K562 (cell line): ENCODE results near the gene CFAP157. TPM values are rescaled to one million over a fixed set of nuclear protein-coding genes. Genes with fewer than 3 reads are reported as not detected.

Experiments used
- ARID1B ChIP-seq: fragments of 450-650 bp; IDR thresholded peaks from 2 replicates; pipeline ENCODE4 v1.6.1; 2016; ENCODE audit warnings: antibody characterized with exemption, mild to moderate bottlenecking, inconsistent platforms
- CHCHD3 ChIP-seq: fragments of 250-450 bp; sonication (Bioruptor Pico); IDR thresholded peaks from 2 replicates; pipeline ENCODE4 v2.1.2; 2022; ENCODE audit warnings: mild to moderate bottlenecking
- ERF ChIP-seq: fragments of 450-650 bp; formaldehyde crosslinking; IDR thresholded peaks from 2 replicates; pipeline ENCODE4 v1.4.0; 2020; ENCODE audit warnings: mild to moderate bottlenecking, mixed read lengths
- JUND ChIP-seq, 2 experiments: IDR thresholded peaks; 2 replicates in 1 of 2; 3 replicates in 1 of 2; pipeline ENCODE4 v1.6.1; 2011; ENCODE audit warnings: borderline replicate concordance in 2 of 2, low read depth in 2 of 2, low read length in 2 of 2, improper control_type of control experiment in 1 of 2, missing biosample characterization in 1 of 2, missing genetic modification characterization in 1 of 2, missing genetic modification reagents in 1 of 2
- MIER1 ChIP-seq: fragments of 450-650 bp; IDR thresholded peaks from 2 replicates; pipeline ENCODE4 v1.6.1; 2016; ENCODE audit warnings: antibody characterized with exemption, mild to moderate bottlenecking, low read depth
- SMARCA5 ChIP-seq: fragments of 450-650 bp; IDR thresholded peaks from 2 replicates; pipeline ENCODE4 v1.6.1; 2016
- U2AF1 ChIP-seq: fragments of 200-400 bp; formaldehyde crosslinking; optimal IDR thresholded peaks from 2 replicates; pipeline ENCODE3; 2017; ENCODE audit warnings: mild to moderate bottlenecking, low read depth, low read length, moderate library complexity
- polyA plus RNA-seq, 8 experiments: library from polyadenylated mRNA; depleted of rRNA in 4 of 8; stranded (reverse) in 5 of 8; unstranded in 3 of 8; fragments of >200 nt; fragmentation: Nextera tagmentation in 2 of 8; fragmentation: Illumina TruSeq in 1 of 8; extraction: Ambion mirVana in 2 of 8; extraction: Trizol in 1 of 8; gene quantifications; 2 replicates each; pipeline versions ENCODE4 v1.2.1 to v1.2.3, GENCODE V29; 2011 to 2014; ENCODE audit warnings: inconsistent platforms in 1 of 8, missing spikeins in 1 of 8
- total RNA-seq, 7 experiments: library from RNA; depleted of rRNA in 6 of 7; stranded (reverse); fragments of >200 nt in 6 of 7; fragmentation: Illumina TruSeq in 2 of 7; extraction: Trizol in 2 of 7; gene quantifications; 2 replicates each; pipeline versions ENCODE4 v1.2.1 to v1.2.3, GENCODE V29; 2011 to 2021; ENCODE audit warnings: low replicate concordance in 1 of 7
- TF ChIP-seq, protein P1 (sequence below), 2 experiments: fragments of 450-650 bp in 1 of 2; IDR thresholded peaks; 2 replicates each; pipeline ENCODE4 v1.6.1; 2011 to 2017; ENCODE audit warnings: low read depth in 2 of 2, antibody characterized with exemption in 1 of 2, borderline replicate concordance in 1 of 2, low read length in 1 of 2, mild to moderate bottlenecking in 1 of 2, mixed read lengths in 1 of 2; ENCODE audit not compliant: control insufficient read depth in 1 of 2
- TF ChIP-seq, protein P2 (sequence below): sonication (generic); formaldehyde crosslinking; IDR thresholded peaks from 2 replicates; pipeline ENCODE4 v1.8.0; 2022; ENCODE audit warnings: mild to moderate bottlenecking, missing genetic modification reagents
- TF ChIP-seq, protein P3 (sequence below): fragments of 250-450 bp; sonication (Bioruptor Pico); IDR thresholded peaks from 2 replicates; pipeline ENCODE4 v1.5.0; 2020; ENCODE audit warnings: mild to moderate bottlenecking
- TF ChIP-seq, protein P4 (sequence below): sonication (generic); formaldehyde crosslinking; IDR thresholded peaks from 2 replicates; pipeline ENCODE4 v1.4.0; 2020; ENCODE audit warnings: mild to moderate bottlenecking, missing genetic modification reagents

Gene CFAP157
- total and polyA plus RNA-seq, 9 of the 15 experiments (the other 6 are each of a cell fraction or from before 2014, with no cell fraction given) = 0.03 TPM; not detected in 8

DNA sequence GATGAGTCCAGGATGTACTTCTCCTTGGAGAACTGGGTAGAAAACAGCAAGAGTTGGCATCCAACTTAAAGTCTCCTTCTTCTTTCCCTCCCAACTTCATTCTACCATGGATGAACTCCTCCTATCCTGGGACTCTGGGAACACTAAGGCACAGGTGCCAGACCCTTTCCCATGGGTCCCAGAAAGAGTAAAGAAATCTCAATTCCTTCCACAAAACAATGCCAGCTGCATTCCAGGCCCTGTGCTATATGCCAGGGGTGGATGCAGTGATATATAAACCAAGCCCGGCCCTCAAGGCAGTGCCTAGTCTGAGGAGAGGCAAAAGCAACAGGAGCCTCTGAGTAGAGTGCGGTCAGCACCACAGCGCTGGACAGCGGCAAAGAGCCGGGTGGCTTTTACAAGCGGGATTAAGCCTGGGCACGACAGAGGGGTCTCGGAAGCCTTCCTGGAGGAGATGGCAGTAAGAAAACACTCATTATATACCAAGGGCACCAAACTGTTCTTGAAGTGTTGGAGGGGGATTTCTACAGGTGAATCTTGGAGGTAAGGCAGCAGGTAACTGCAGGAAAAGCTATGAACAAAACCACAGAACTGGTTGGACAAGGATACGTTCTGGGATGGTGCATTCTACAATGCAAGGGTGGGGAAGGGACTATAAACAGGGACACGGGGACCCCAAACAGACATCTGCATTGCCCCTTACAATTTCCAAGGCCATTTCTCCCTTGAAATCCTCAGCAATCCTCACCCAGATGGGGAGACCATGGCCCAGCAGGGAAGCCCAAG lies 44.7 kb downstream of the CFAP157 start (continued):
- TF ChIP-seq, protein P1, sequence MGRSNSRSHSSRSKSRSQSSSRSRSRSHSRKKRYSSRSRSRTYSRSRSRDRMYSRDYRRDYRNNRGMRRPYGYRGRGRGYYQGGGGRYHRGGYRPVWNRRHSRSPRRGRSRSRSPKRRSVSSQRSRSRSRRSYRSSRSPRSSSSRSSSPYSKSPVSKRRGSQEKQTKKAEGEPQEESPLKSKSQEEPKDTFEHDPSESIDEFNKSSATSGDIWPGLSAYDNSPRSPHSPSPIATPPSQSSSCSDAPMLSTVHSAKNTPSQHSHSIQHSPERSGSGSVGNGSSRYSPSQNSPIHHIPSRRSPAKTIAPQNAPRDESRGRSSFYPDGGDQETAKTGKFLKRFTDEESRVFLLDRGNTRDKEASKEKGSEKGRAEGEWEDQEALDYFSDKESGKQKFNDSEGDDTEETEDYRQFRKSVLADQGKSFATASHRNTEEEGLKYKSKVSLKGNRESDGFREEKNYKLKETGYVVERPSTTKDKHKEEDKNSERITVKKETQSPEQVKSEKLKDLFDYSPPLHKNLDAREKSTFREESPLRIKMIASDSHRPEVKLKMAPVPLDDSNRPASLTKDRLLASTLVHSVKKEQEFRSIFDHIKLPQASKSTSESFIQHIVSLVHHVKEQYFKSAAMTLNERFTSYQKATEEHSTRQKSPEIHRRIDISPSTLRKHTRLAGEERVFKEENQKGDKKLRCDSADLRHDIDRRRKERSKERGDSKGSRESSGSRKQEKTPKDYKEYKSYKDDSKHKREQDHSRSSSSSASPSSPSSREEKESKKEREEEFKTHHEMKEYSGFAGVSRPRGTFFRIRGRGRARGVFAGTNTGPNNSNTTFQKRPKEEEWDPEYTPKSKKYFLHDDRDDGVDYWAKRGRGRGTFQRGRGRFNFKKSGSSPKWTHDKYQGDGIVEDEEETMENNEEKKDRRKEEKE (IDR thresholded peaks at IDR 0.05; ENCODE audit: borderline replicate concordance in 1 of 2, control insufficient read depth in 1 of 2, low read depth in 2 of 2, low read length in 1 of 2) = no peak
- TF ChIP-seq U2AF1 = no peak
- TF ChIP-seq ERF (CRISPR knock-in tag) = no peak
- TF ChIP-seq, protein P2, sequence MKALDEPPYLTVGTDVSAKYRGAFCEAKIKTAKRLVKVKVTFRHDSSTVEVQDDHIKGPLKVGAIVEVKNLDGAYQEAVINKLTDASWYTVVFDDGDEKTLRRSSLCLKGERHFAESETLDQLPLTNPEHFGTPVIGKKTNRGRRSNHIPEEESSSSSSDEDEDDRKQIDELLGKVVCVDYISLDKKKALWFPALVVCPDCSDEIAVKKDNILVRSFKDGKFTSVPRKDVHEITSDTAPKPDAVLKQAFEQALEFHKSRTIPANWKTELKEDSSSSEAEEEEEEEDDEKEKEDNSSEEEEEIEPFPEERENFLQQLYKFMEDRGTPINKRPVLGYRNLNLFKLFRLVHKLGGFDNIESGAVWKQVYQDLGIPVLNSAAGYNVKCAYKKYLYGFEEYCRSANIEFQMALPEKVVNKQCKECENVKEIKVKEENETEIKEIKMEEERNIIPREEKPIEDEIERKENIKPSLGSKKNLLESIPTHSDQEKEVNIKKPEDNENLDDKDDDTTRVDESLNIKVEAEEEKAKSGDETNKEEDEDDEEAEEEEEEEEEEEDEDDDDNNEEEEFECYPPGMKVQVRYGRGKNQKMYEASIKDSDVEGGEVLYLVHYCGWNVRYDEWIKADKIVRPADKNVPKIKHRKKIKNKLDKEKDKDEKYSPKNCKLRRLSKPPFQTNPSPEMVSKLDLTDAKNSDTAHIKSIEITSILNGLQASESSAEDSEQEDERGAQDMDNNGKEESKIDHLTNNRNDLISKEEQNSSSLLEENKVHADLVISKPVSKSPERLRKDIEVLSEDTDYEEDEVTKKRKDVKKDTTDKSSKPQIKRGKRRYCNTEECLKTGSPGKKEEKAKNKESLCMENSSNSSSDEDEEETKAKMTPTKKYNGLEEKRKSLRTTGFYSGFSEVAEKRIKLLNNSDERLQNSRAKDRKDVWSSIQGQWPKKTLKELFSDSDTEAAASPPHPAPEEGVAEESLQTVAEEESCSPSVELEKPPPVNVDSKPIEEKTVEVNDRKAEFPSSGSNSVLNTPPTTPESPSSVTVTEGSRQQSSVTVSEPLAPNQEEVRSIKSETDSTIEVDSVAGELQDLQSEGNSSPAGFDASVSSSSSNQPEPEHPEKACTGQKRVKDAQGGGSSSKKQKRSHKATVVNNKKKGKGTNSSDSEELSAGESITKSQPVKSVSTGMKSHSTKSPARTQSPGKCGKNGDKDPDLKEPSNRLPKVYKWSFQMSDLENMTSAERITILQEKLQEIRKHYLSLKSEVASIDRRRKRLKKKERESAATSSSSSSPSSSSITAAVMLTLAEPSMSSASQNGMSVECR = peak; percentile 46; the same call in 1 of the 2 replicates
- TF ChIP-seq JUND (IDR thresholded peaks at IDR 0.05; ENCODE audit: borderline replicate concordance, low read depth, low read length) = no peak
- peak; percentile 38; the same call in 1 of the 3 replicates for TF ChIP-seq JUND (tag; IDR thresholded peaks at IDR 0.05; ENCODE audit: borderline replicate concordance, low read depth, low read length)
- TF ChIP-seq SMARCA5 = no peak
- TF ChIP-seq ARID1B = no peak
- TF ChIP-seq, protein P3, sequence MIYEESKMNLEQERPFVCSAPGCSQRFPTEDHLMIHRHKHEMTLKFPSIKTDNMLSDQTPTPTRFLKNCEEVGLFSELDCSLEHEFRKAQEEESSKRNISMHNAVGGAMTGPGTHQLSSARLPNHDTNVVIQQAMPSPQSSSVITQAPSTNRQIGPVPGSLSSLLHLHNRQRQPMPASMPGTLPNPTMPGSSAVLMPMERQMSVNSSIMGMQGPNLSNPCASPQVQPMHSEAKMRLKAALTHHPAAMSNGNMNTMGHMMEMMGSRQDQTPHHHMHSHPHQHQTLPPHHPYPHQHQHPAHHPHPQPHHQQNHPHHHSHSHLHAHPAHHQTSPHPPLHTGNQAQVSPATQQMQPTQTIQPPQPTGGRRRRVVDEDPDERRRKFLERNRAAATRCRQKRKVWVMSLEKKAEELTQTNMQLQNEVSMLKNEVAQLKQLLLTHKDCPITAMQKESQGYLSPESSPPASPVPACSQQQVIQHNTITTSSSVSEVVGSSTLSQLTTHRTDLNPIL (CRISPR knock-in tag) = no peak
- no peak for TF ChIP-seq CHCHD3
- TF ChIP-seq, protein P4, sequence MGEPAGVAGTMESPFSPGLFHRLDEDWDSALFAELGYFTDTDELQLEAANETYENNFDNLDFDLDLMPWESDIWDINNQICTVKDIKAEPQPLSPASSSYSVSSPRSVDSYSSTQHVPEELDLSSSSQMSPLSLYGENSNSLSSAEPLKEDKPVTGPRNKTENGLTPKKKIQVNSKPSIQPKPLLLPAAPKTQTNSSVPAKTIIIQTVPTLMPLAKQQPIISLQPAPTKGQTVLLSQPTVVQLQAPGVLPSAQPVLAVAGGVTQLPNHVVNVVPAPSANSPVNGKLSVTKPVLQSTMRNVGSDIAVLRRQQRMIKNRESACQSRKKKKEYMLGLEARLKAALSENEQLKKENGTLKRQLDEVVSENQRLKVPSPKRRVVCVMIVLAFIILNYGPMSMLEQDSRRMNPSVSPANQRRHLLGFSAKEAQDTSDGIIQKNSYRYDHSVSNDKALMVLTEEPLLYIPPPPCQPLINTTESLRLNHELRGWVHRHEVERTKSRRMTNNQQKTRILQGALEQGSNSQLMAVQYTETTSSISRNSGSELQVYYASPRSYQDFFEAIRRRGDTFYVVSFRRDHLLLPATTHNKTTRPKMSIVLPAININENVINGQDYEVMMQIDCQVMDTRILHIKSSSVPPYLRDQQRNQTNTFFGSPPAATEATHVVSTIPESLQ = peak; percentile 50; the same call in 1 of the 2 replicates
- peak; percentile 96 for TF ChIP-seq MIER1
